Activated CD8-positive, alpha-beta T cell treated with anti-CD3 and anti-CD28 coated beads for 36 hours (primary cell): ENCODE measurements around the gene CLDN17. TPM values are rescaled to one million over a fixed set of nuclear protein-coding genes. Genes with fewer than 3 reads are reported as not detected.

Source experiments
- ATAC-seq: fragments of 200-7000 bp; cut with Tn5 transposase; one replicate; pipeline ENCODE4 v1.10.0; 2021; ENCODE audit warnings: mild to moderate bottlenecking, moderate library complexity
- CTCF ChIA-PET: fragments of 350-600 bp; sonication (Branson Sonifier 250); formaldehyde crosslinking; loops from one replicate; lab custom pipeline; 2021; ENCODE audit warnings: antibody characterized with exemption; lab: Charles Lee
- POLR2A ChIA-PET: fragments of 350-600 bp; sonication (Branson Sonifier 250); formaldehyde crosslinking; loops from one replicate; lab custom pipeline; 2021; ENCODE audit warnings: antibody characterized with exemption; lab: Charles Lee
- DNase-seq: peaks from one replicate; pipeline ENCODE4 v3.0.0-alpha.2; 2020
- H3K27ac Mint-ChIP-seq: one replicate; pipeline ENCODE4 v1.8.0; 2021; ENCODE audit warnings: mild to moderate bottlenecking, mixed read lengths
- H3K27me3 Mint-ChIP-seq: one replicate; pipeline ENCODE4 v1.8.0; 2021; ENCODE audit warnings: mixed read lengths
- H3K36me3 Mint-ChIP-seq: one replicate; pipeline ENCODE4 v1.8.0; 2021; ENCODE audit warnings: low read depth, mixed read lengths
- H3K4me1 Mint-ChIP-seq: one replicate; pipeline ENCODE4 v1.8.0; 2021; ENCODE audit warnings: low read depth, mixed read lengths
- H3K4me3 Mint-ChIP-seq: one replicate; pipeline ENCODE4 v1.8.0; 2021; ENCODE audit warnings: mild to moderate bottlenecking, moderate library complexity, mixed read lengths
- H3K9me3 Mint-ChIP-seq: one replicate; pipeline ENCODE4 v1.8.0; 2021; ENCODE audit warnings: mixed read lengths
- CTCF ChIP-seq: fragments of 200-600 bp; IDR thresholded peaks from one replicate; pipeline ENCODE4 v1.8.0; 2022; ENCODE audit warnings: antibody characterized with exemption, mild to moderate bottlenecking
- intact Hi-C: fragments of 100-400 bp; cut with micrococcal nuclease; formaldehyde crosslinking; loops from one replicate; pipeline ENCODE4 v1.10.0; 2022
- total RNA-seq, 2 experiments: library from RNA; stranded (reverse); gene quantifications; one replicate each; pipeline ENCODE4 v1.2.3, GENCODE V29; 2021

CLDN17 gene
- total RNA-seq, 2 experiments from 2014 or later = not detected

GRCh38 chr21:30129246-30129645, 37.4 kb downstream of the CLDN17 start:
- ChIA-PET CTCF (no interaction called here), POLR2A (no interaction called here)
- H3K9me3 Mint-ChIP-seq = no peaks in the 10 kb centered on the region
- no peak overlapping the region for H3K27ac Mint-ChIP-seq
- DNase-seq = no peak
- no peak for TF ChIP-seq CTCF
- H3K4me3 Mint-ChIP-seq = no peak overlapping the region
- ATAC-seq = no peak
- H3K36me3 Mint-ChIP-seq = no peaks in the 10 kb centered on the region
- H3K27me3 Mint-ChIP-seq = peaks cover 2% of the 10 kb centered on the region
- intact Hi-C loops = no loop called here
- no peaks in the 10 kb centered on the region for H3K4me1 Mint-ChIP-seq

- DNase-seq (no peak), ATAC-seq (no peak)
- CTCF ChIA-PET = no interaction called here
These were observed 40.0 kb downstream of the CLDN17 start for GRCh38 chr21:30126576-30126975.

GRCh38 chr21:30117631-30118030, 49.0 kb downstream of the CLDN17 start:
- intact Hi-C loops = no loop called here
- DNase-seq (no peak), ATAC-seq (no peak)
- Mint-ChIP-seq H3K27ac (no peak overlapping the region), H3K9me3 (peaks cover 2% of the 10 kb centered on the region), H3K27me3 (no peaks in the 10 kb centered on the region), H3K4me3 (no peak overlapping the region), H3K4me1 (no peaks in the 10 kb centered on the region), H3K36me3 (no peaks in the 10 kb centered on the region)
- TF ChIP-seq CTCF = no peak
- ChIA-PET CTCF (no interaction called here), POLR2A (interaction anchor here (1.1 kb wide), 1 partner anchor 25 kb away, joined by 3 read pairs; no protein-coding TSS in a partner anchor)

More at GRCh38 chr21:30126576-30126975, 40.0 kb downstream of the CLDN17 start:
- no peaks in the 10 kb centered on the region for H3K36me3 Mint-ChIP-seq
- H3K4me1 Mint-ChIP-seq = no peaks in the 10 kb centered on the region
- POLR2A ChIA-PET = interaction anchor here (1.1 kb wide), 1 partner anchor 24 kb away, joined by 3 read pairs; no protein-coding TSS in a partner anchor
- peaks cover 2% of the 10 kb centered on the region for H3K27me3 Mint-ChIP-seq
- no peaks in the 10 kb centered on the region for H3K9me3 Mint-ChIP-seq
- H3K27ac Mint-ChIP-seq = no peak overlapping the region
- TF ChIP-seq CTCF = no peak
- H3K4me3 Mint-ChIP-seq = no peak overlapping the region
- intact Hi-C loops = no loop called here

- ChIA-PET POLR2A (no interaction called here), CTCF (no interaction called here)
- Mint-ChIP-seq H3K27ac (no peak overlapping the region), H3K9me3 (peaks cover 2% of the 10 kb centered on the region), H3K27me3 (no peaks in the 10 kb centered on the region), H3K4me3 (no peak overlapping the region), H3K4me1 (no peaks in the 10 kb centered on the region), H3K36me3 (no peaks in the 10 kb centered on the region)
- intact Hi-C loops = no loop called here
- no peak for TF ChIP-seq CTCF
- ATAC-seq = no peak
- DNase-seq = no peak
These were observed 50.1 kb downstream of the CLDN17 start for GRCh38 chr21:30116479-30116878.

Other genes with a start within 250 kb of the CLDN17 start
- gene GRIK1, start 226.8 kb downstream of the CLDN17 start, total RNA-seq = not detected
- gene CLDN8, start 49.3 kb upstream of the CLDN17 start, total RNA-seq = not detected
- not detected for gene KRTAP24-1, start 116.1 kb upstream of the CLDN17 start, total RNA-seq
- not detected for gene KRTAP25-1, start 122.7 kb upstream of the CLDN17 start, total RNA-seq
- gene KRTAP26-1, start 153.5 kb upstream of the CLDN17 start, total RNA-seq = not detected
- not detected for gene KRTAP27-1, start 170.9 kb upstream of the CLDN17 start, total RNA-seq
- gene KRTAP23-1, start 181.8 kb upstream of the CLDN17 start, total RNA-seq = not detected
- not detected for gene KRTAP13-2, start 205.5 kb upstream of the CLDN17 start, total RNA-seq
- gene KRTAP13-1, start 229.2 kb upstream of the CLDN17 start, total RNA-seq = not detected